K562 (cell line): ENCODE measurements around the gene ZNF157. TPM values are rescaled to one million over a fixed set of nuclear protein-coding genes. Genes with fewer than 3 reads are reported as not detected.

Source experiments
- ATAC-seq: fragments of 200-7000 bp; cut with Tn5 transposase; 3 replicates; pipeline ENCODE4 v1.9.1; 2020; ENCODE audit warnings: moderate library complexity
- BruUV-seq: library from RNA; stranded (reverse); fragments of 400-500 nt; replicated peaks from 2 replicates; lab custom pipeline; 2021; lab: Mats Ljungman, UMichigan
- CTCF ChIA-PET: fragments of 300-600 bp; formaldehyde crosslinking; extraction: SDS; loops from one replicate; lab custom pipeline; 2021; ENCODE audit warnings: low intra/inter-chr PET ratio; lab: Yijun Ruan, JAX
- POLR2A ChIA-PET: fragments of 300-600, 350-650 bp; sonication (Branson Sonifier 250); formaldehyde crosslinking; extraction: SDS; loops from one replicate; lab custom pipeline; 2021; ENCODE audit warnings: antibody characterized with exemption, inconsistent platforms; lab: Yijun Ruan, JAX
- DNase-seq, 4 experiments: peaks; one replicate each; pipeline versions ENCODE4 v3.0.0 to v3.0.0-alpha.2; 2011 to 2018; ENCODE audit warnings: low spot score in 3 of 4, mixed read lengths in 3 of 4; ENCODE audit errors: extremely low read depth in 1 of 4
- FAIRE-seq: peaks from 2 replicates; lab custom pipeline; 2011; peaks lifted over from hg19 to GRCh38; lab: Jason Lieb, UNC
- H2AFZ ChIP-seq: 2 replicates; pipeline ENCODE4 v1.6.0; 2011; ENCODE audit warnings: low read depth, low read length, control low read depth, inconsistent platforms
- H3K27ac ChIP-seq: fragments of 200-600 bp; 3 replicates; pipeline ENCODE4 v1.8.0; 2011; ENCODE audit warnings: low read depth, mild to moderate bottlenecking, control low read depth, inconsistent platforms, low read length, moderate library complexity, mixed read lengths; ENCODE audit errors: extremely low read depth
- H3K27me3 ChIP-seq, 2 experiments: fragments of 300-600 bp in 1 of 2; 2 replicates in 1 of 2; 3 replicates in 1 of 2; pipeline versions ENCODE4 v1.6.0 to v1.8.0; 2011; ENCODE audit warnings: inconsistent platforms in 2 of 2, low read length in 2 of 2, mild to moderate bottlenecking in 1 of 2, mixed read lengths in 1 of 2, moderate library complexity in 1 of 2; ENCODE audit not compliant: control insufficient read depth in 2 of 2, insufficient read depth in 2 of 2
- H3K36me3 ChIP-seq: fragments of 300-600 bp; 3 replicates; pipeline ENCODE4 v1.8.0; 2011; ENCODE audit warnings: mild to moderate bottlenecking, low read length, inconsistent platforms; ENCODE audit not compliant: control insufficient read depth, insufficient read depth
- H3K4me1 ChIP-seq, 2 experiments: fragments of 200-600 bp in 1 of 2; replicated peaks in 1 of 2; 2 replicates in 1 of 2; 3 replicates in 1 of 2; pipeline versions ENCODE4 v1.5.1 to v1.8.0; 2011; ENCODE audit warnings: inconsistent platforms in 2 of 2, low read length in 2 of 2, mild to moderate bottlenecking in 1 of 2, mixed read lengths in 1 of 2, moderate library complexity in 1 of 2; ENCODE audit not compliant: control insufficient read depth in 2 of 2, insufficient read depth in 2 of 2
- H3K4me2 ChIP-seq: 2 replicates; pipeline ENCODE4 v1.6.1; 2011; ENCODE audit warnings: low read length, control low read depth, inconsistent platforms, mixed read lengths; ENCODE audit not compliant: insufficient read depth
- H3K4me3 ChIP-seq: fragments of 200-600 bp; sonication (generic), shearing (Covaris generic); 2 replicates; pipeline ENCODE4 v1.5.1; 2016; ENCODE audit warnings: control low read depth, inconsistent platforms
- H3K79me2 ChIP-seq: fragments of 200-600 bp; 3 replicates; pipeline ENCODE4 v1.8.0; 2011; ENCODE audit warnings: low read length, inconsistent platforms; ENCODE audit not compliant: control insufficient read depth, insufficient read depth
- H3K9ac ChIP-seq, 2 experiments: 2 replicates each; pipeline versions ENCODE4 v1.6.0 to v1.6.1; 2011; ENCODE audit warnings: low read depth in 2 of 2, low read length in 2 of 2, control low read depth in 1 of 2, inconsistent platforms in 1 of 2, mild to moderate bottlenecking in 1 of 2, mixed read lengths in 1 of 2; ENCODE audit not compliant: insufficient read depth in 1 of 2
- H3K9me1 ChIP-seq: one replicate; pipeline ENCODE4 v1.6.0; 2011; ENCODE audit warnings: inconsistent platforms, mild to moderate bottlenecking, low read length, moderate library complexity; ENCODE audit not compliant: control insufficient read depth, insufficient read depth
- H3K9me3 ChIP-seq: replicated peaks from 2 replicates; pipeline ENCODE4 v1.5.1; 2011; ENCODE audit warnings: low read depth, low read length, inconsistent platforms; ENCODE audit not compliant: control insufficient read depth, insufficient read depth
- H4K20me1 ChIP-seq: replicated peaks from 2 replicates; pipeline ENCODE4 v1.6.1; 2011; ENCODE audit warnings: low read length, inconsistent platforms, mixed read lengths; ENCODE audit not compliant: control insufficient read depth, insufficient read depth
- BHLHE40 ChIP-seq: IDR thresholded peaks from 2 replicates; pipeline ENCODE4 v1.6.1; 2011; ENCODE audit warnings: low read length, improper control_type of control experiment
- MXD1 ChIP-seq: fragments of 250-450 bp; sonication (Bioruptor Pico); IDR thresholded peaks from 2 replicates; pipeline ENCODE4 v1.8.0; 2021; ENCODE audit warnings: borderline replicate concordance, mild to moderate bottlenecking, moderate library complexity; ENCODE audit not compliant: poor library complexity, severe bottlenecking
- PHB2 ChIP-seq: fragments of 450-650 bp; IDR thresholded peaks from 2 replicates; pipeline ENCODE4 v1.6.1; 2017; ENCODE audit warnings: low read depth
- SRF ChIP-seq, 2 experiments: fragments of 250-450, 450-650 bp in 1 of 2; sonication (Bioruptor Pico) in 1 of 2; sonication (generic) in 1 of 2; formaldehyde crosslinking; IDR thresholded peaks; 2 replicates each; pipeline versions ENCODE4 v1.5.0 to v1.5.1; 2020 to 2022; ENCODE audit warnings: mild to moderate bottlenecking in 1 of 2, missing genetic modification reagents in 1 of 2
- TRIM28 ChIP-seq: fragments of 450-650 bp; IDR thresholded peaks from 2 replicates; pipeline ENCODE4 v1.6.1; 2017
- ZNF274 ChIP-seq: IDR thresholded peaks from 2 replicates; pipeline ENCODE4 v1.6.1; 2011; ENCODE audit warnings: low read depth, mild to moderate bottlenecking, low read length, moderate library complexity, borderline replicate concordance
- ZNF583 ChIP-seq: fragments of 250-450 bp; sonication (Bioruptor Pico); IDR thresholded peaks from 2 replicates; pipeline ENCODE4 v1.4.0; 2020
- ZNF75A ChIP-seq: fragments of 450-650 bp; formaldehyde crosslinking; IDR thresholded peaks from 2 replicates; pipeline ENCODE4 v1.4.0; 2020; ENCODE audit warnings: mild to moderate bottlenecking
- WGBS: fragments of 100-300 bp; shearing (Covaris generic); methylation state at CpG from one replicate; pipeline ENCODE4 v1.1.6; 2016; ENCODE audit warnings: low coverage, mixed read lengths; ENCODE audit not compliant: insufficient coverage; ENCODE audit errors: missing lambda C conversion rate; 5-methylcytosine and 5-hydroxymethylcytosine counted together
- in situ Hi-C: fragments of 300-500 bp; cut with MboI; formaldehyde crosslinking; loops from 4 replicates; pipeline ENCODE4 v1.15.0; 2018; ENCODE audit warnings: inconsistent platforms, mixed read lengths
- intact Hi-C: fragments of 100-400 bp; cut with micrococcal nuclease; formaldehyde crosslinking; loops from 2 replicates; pipeline ENCODE4 v1.14.2; 2022
- polyA plus RNA-seq, 8 experiments: library from polyadenylated mRNA; depleted of rRNA in 4 of 8; stranded (reverse) in 5 of 8; unstranded in 3 of 8; fragments of >200 nt; fragmentation: Nextera tagmentation in 2 of 8; fragmentation: Illumina TruSeq in 1 of 8; extraction: Ambion mirVana in 2 of 8; extraction: Trizol in 1 of 8; gene quantifications; 2 replicates each; pipeline versions ENCODE4 v1.2.1 to v1.2.3, GENCODE V29; 2011 to 2014; ENCODE audit warnings: inconsistent platforms in 1 of 8, missing spikeins in 1 of 8
- total RNA-seq, 7 experiments: library from RNA; depleted of rRNA in 6 of 7; stranded (reverse); fragments of >200 nt in 6 of 7; fragmentation: Illumina TruSeq in 2 of 7; extraction: Trizol in 2 of 7; gene quantifications; 2 replicates each; pipeline versions ENCODE4 v1.2.1 to v1.2.3, GENCODE V29; 2011 to 2021; ENCODE audit warnings: low replicate concordance in 1 of 7

The ZNF157 gene
- total and polyA plus RNA-seq, 9 of the 15 experiments (the other 6 are each of a cell fraction or from before 2014, with no cell fraction given), result 0.03 TPM; not detected in 8

DNA sequence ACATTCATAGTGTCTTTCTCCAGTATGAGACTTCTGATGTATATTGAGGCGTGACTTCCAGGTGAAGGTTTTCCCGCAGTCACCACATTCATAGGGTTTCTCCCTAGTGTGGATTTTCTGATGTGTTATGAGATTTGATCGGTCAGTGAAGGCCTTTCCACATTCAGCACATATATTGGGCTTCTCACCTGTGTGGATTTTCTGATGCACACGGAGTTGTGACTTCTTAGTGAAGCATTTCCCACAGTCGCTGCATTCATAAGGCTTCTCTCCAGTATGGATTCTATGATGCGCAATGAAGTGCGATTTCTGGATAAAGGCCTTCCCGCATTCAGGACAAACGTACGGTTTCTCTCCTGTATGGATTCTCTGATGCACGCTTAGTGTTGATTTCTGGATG is 77.2 kb downstream of the ZNF157 start:
- no peak overlapping the region for H3K27ac ChIP-seq
- no peak for TF ChIP-seq MXD1 (CRISPR knock-in tag)
- TF ChIP-seq ZNF75A (CRISPR knock-in tag), result peak; percentile 81
- TF ChIP-seq BHLHE40, result no peak
- TF ChIP-seq, all 486 proteins: peak for 1
- Histone ChIP-seq H4K20me1 (no peaks in the 10 kb centered on the region), H3K4me3 (no peak overlapping the region), H3K79me2 (no peaks in the 10 kb centered on the region), H3K27me3 (no peaks in the 10 kb centered on the region), H2AFZ (no peak overlapping the region), H3K36me3 (peaks cover 8% of the 10 kb centered on the region; the same call in 1 of the 3 replicates), H3K9me1 (no peaks in the 10 kb centered on the region), H3K9me3 (peaks cover 7% of the 10 kb centered on the region), H3K9ac (no peak overlapping the region), H3K4me2 (no peak overlapping the region), H3K4me1 (no peaks in the 10 kb centered on the region)
- DNase-seq (no peak), ATAC-seq (no peak), FAIRE-seq (no peak)
- no TSS peak for BruUV-seq
- CTCF ChIA-PET, result no interaction called here
- POLR2A ChIA-PET, result no interaction called here
- intact Hi-C loops (no loop called here), in situ Hi-C loops (no loop called here)
- WGBS, result 89% methylated on average over 8 of the region's 11 CpGs

DNA sequence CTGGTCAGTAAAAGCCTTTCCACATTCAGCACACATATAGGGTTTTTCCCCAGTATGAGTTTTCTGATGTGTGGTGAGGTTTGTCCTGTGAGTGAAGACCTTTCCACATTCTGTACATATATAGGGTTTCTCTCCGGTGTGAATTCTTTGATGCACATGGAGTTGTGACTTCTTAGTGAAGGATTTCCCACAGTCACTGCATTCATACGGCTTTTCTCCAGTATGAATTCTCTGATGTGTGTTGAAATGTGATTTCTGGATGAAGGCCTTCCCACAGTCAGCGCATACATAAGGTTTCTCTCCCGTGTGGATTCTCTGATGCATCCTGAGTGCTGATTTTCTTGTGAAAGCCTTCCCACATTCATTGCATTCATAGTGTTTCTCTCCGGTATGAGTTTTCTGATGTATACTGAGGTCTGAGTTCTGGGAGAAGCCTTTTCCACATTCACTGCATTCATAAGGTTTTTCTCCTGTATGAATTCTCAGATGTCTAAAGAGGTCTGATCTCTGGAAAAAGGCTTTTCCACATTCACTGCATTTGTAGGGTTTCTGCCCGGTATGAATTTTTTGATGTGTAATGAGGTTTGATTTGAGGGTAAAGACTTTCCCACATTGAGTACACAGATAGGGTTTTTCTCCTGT is 77.9 kb downstream of the ZNF157 start:
- H3K4me3 ChIP-seq, result no peak overlapping the region
- CTCF ChIA-PET, result no interaction called here
- H3K79me2 ChIP-seq, result no peaks in the 10 kb centered on the region
- no peak overlapping the region for H2AFZ ChIP-seq
- no peak for FAIRE-seq
- TF ChIP-seq ZNF75A (CRISPR knock-in tag) (peak; percentile 45; the same call in 1 of the 2 replicates), TRIM28 (0 out of 2 replicates have a peak, but pooled peaks have one; percentile 28), ZNF583 (CRISPR knock-in tag) (no peak), ZNF274 (peak; percentile 73), PHB2 (no peak), SRF (CRISPR knock-in tag; IDR thresholded peaks at IDR 0.05) (no peak), BHLHE40 (no peak)
- TF ChIP-seq, all 486 proteins: peak for 3
- in situ Hi-C loops (no loop called here), intact Hi-C loops (no loop called here)
- Histone ChIP-seq H3K36me3 (peaks cover 8% of the 10 kb centered on the region; the same call in 1 of the 3 replicates), H3K4me1 (no peaks in the 10 kb centered on the region), H3K27me3 (no peaks in the 10 kb centered on the region), H3K9me3 (peaks cover 7% of the 10 kb centered on the region), H3K9ac (no peak overlapping the region), H3K4me2 (no peak overlapping the region), H3K9me1 (no peaks in the 10 kb centered on the region), H4K20me1 (no peaks in the 10 kb centered on the region), H3K27ac (no peak overlapping the region)
- ATAC-seq (no peak), DNase-seq (no peak)
- 92% methylated on average over 6 of the region's 6 CpGs for WGBS
- no TSS peak for BruUV-seq
- POLR2A ChIA-PET, result interaction anchor here (0.7 kb wide), 1 partner anchor 275 kb away, joined by 3 read pairs; no protein-coding TSS in a partner anchor
